Measurements from ENCODE around the gene CKAP4.

GRCh38 chr12:106256524-106256923 is 8.7 kb upstream of the CKAP4 start:
- no peak for TF ChIP-seq CTCF (conservative IDR thresholded peaks at IDR 0.05; ENCODE audit: low read depth in 2 of 2)
- no peak for TF ChIP-seq STAT1 (IDR thresholded peaks at IDR 0.05; ENCODE audit: unreplicated experiment)
- TF ChIP-seq, protein P1, sequence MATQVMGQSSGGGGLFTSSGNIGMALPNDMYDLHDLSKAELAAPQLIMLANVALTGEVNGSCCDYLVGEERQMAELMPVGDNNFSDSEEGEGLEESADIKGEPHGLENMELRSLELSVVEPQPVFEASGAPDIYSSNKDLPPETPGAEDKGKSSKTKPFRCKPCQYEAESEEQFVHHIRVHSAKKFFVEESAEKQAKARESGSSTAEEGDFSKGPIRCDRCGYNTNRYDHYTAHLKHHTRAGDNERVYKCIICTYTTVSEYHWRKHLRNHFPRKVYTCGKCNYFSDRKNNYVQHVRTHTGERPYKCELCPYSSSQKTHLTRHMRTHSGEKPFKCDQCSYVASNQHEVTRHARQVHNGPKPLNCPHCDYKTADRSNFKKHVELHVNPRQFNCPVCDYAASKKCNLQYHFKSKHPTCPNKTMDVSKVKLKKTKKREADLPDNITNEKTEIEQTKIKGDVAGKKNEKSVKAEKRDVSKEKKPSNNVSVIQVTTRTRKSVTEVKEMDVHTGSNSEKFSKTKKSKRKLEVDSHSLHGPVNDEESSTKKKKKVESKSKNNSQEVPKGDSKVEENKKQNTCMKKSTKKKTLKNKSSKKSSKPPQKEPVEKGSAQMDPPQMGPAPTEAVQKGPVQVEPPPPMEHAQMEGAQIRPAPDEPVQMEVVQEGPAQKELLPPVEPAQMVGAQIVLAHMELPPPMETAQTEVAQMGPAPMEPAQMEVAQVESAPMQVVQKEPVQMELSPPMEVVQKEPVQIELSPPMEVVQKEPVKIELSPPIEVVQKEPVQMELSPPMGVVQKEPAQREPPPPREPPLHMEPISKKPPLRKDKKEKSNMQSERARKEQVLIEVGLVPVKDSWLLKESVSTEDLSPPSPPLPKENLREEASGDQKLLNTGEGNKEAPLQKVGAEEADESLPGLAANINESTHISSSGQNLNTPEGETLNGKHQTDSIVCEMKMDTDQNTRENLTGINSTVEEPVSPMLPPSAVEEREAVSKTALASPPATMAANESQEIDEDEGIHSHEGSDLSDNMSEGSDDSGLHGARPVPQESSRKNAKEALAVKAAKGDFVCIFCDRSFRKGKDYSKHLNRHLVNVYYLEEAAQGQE (IDR thresholded peaks at IDR 0.05; ENCODE audit: unreplicated experiment): no peak
- TF ChIP-seq CREB1 (CRISPR knock-in tag; IDR thresholded peaks at IDR 0.05; ENCODE audit: low read depth): no peak
- no peak for TF ChIP-seq EZH2 (IDR thresholded peaks at IDR 0.05; ENCODE audit: low read depth, unreplicated experiment)
- TF ChIP-seq POLR2AphosphoS5 (IDR thresholded peaks at IDR 0.05; ENCODE audit: low read depth): no peak
